WTC11 (cell line): ENCODE measurements around the gene OBSCN. TPM values are rescaled to one million over a fixed set of nuclear protein-coding genes. Genes with fewer than 3 reads are reported as not detected.
A peak's percentile ranks its signal among the peaks of the same experiment; 100 is the strongest.

ENCODE experiments used
- ATAC-seq: fragments of 200-7000 bp; cut with Tn5 transposase; 2 replicates; pipeline ENCODE4 v1.10.0; 2021; ENCODE audit warnings: mild to moderate bottlenecking, moderate library complexity
- CTCF ChIA-PET: fragments of 300-600 bp; sonication (Branson Sonifier 250); formaldehyde crosslinking; loops from one replicate; lab custom pipeline; 2021; ENCODE audit warnings: antibody characterized with exemption; lab: Charles Lee
- POLR2A ChIA-PET: fragments of 350-600 bp; sonication (Branson Sonifier 250); formaldehyde crosslinking; loops from one replicate; lab custom pipeline; 2021; ENCODE audit warnings: antibody characterized with exemption; lab: Charles Lee
- DNase-seq: peaks from one replicate; pipeline ENCODE4 v3.0.0; 2021; ENCODE audit warnings: low spot score
- H3K27ac Mint-ChIP-seq: 2 replicates; pipeline ENCODE4 v1.8.0; 2021; ENCODE audit warnings: mixed read lengths
- H3K27me3 Mint-ChIP-seq: 2 replicates; pipeline ENCODE4 v1.8.0; 2021; ENCODE audit warnings: low read depth, mild to moderate bottlenecking, moderate library complexity, mixed read lengths
- H3K36me3 Mint-ChIP-seq: 2 replicates; pipeline ENCODE4 v1.8.0; 2021; ENCODE audit warnings: mixed read lengths
- H3K4me1 Mint-ChIP-seq: 2 replicates; pipeline ENCODE4 v1.8.0; 2022; ENCODE audit warnings: mixed read lengths
- H3K4me3 Mint-ChIP-seq: 2 replicates; pipeline ENCODE4 v1.8.0; 2021; ENCODE audit warnings: mild to moderate bottlenecking, moderate library complexity, mixed read lengths
- H3K9me3 Mint-ChIP-seq: 2 replicates; pipeline ENCODE4 v1.8.0; 2021; ENCODE audit warnings: mixed read lengths
- CTCF ChIP-seq: fragments of 200-600 bp; IDR thresholded peaks from 2 replicates; pipeline ENCODE4 v1.8.0; 2022; ENCODE audit warnings: antibody characterized with exemption
- ESRRA ChIP-seq: sonication (generic); formaldehyde crosslinking; IDR thresholded peaks from 2 replicates; pipeline ENCODE4 v1.8.1; 2022; ENCODE audit warnings: mild to moderate bottlenecking, missing genetic modification reagents, borderline replicate concordance
- GRHL2 ChIP-seq: fragments of 250-450 bp; sonication (Bioruptor Pico); IDR thresholded peaks from 2 replicates; pipeline ENCODE4 v1.8.0; 2022; ENCODE audit warnings: mild to moderate bottlenecking, moderate library complexity; ENCODE audit not compliant: insufficient replicate concordance, severe bottlenecking
- HMGA2 ChIP-seq: fragments of 250-450 bp; sonication (Bioruptor Pico); IDR thresholded peaks from 2 replicates; pipeline ENCODE4 v1.4.0; 2021; ENCODE audit warnings: mild to moderate bottlenecking, moderate library complexity
- MXD4 ChIP-seq: fragments of 250-450 bp; sonication (Bioruptor Pico); IDR thresholded peaks from 2 replicates; pipeline ENCODE4 v1.8.0; 2021; ENCODE audit warnings: mild to moderate bottlenecking, moderate library complexity, borderline replicate concordance
- ZBTB21 ChIP-seq: sonication (generic); formaldehyde crosslinking; IDR thresholded peaks from 2 replicates; pipeline ENCODE4 v1.8.1; 2023; ENCODE audit warnings: mild to moderate bottlenecking, missing genetic modification reagents, borderline replicate concordance
- ZNF317 ChIP-seq: sonication (generic); formaldehyde crosslinking; IDR thresholded peaks from 2 replicates; pipeline ENCODE4 v1.8.1; 2023; ENCODE audit warnings: low read depth, mild to moderate bottlenecking, moderate library complexity, missing genetic modification reagents, borderline replicate concordance
- ZNF396 ChIP-seq: fragments of 250-450 bp; sonication (Bioruptor Pico); IDR thresholded peaks from 2 replicates; pipeline ENCODE4 v1.8.0; 2021; ENCODE audit warnings: mild to moderate bottlenecking, moderate library complexity, borderline replicate concordance
- total RNA-seq: library from RNA; stranded (reverse); gene quantifications from 3 replicates; pipeline ENCODE4 v1.2.3, GENCODE V29; 2021
- TF ChIP-seq, protein P1 (sequence below): sonication (generic); formaldehyde crosslinking; IDR thresholded peaks from 2 replicates; pipeline ENCODE4 v1.8.1; 2023; ENCODE audit warnings: mild to moderate bottlenecking, missing genetic modification reagents
- TF ChIP-seq, protein P2 (sequence below): fragments of 250-450 bp; sonication (Bioruptor Pico); IDR thresholded peaks from 2 replicates; pipeline ENCODE4 v2.1.2; 2022; ENCODE audit warnings: mild to moderate bottlenecking, moderate library complexity

Gene OBSCN
- total RNA-seq, 1 experiment from 2014 or later, result 38.8 TPM

DNA sequence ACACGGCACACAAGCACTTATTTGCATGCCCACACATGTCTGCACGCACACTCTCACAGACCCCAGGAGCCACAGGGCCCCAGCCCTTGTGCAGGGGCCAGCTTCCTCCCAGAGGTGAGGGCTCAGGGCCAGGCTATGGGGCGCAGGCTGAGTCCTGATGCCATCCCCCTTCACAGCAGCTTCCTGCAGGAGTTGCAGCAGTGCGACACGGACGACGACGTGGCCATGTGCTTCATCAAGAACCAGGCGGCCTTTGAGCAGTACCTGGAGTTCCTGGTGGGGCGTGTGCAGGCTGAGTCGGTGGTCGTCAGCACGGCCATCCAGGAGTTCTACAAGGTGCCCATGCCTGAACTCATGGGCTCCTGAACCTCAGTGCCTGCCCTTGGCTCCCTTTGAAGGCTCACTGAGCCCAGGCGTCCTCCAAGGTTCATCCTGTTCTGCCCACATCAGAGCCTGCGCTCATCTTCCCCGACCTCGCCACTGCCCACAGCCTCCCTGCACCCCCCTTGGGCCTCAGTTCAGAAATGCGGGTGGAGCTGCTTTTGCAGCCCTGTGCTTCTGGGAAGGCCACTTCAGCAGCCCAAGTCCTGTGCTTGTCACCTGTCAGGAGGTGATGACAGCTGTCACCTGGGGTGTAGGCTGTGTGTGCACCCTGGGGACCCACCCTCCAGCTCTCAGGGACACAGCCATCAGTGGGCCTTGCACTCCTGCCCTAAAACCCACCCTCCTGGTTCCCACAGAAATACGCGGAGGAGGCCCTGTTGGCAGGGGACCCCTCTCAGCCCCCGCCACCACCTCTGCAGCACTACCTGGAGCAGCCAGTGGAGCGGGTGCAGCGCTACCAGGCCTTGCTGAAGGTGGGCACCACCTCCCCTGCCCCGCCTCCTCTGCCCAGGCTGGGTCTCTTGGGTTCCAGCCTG, 132.2 kb downstream of the OBSCN start:
- Mint-ChIP-seq H3K4me3 (no peak overlapping the region), H3K36me3 (peaks cover 21% of the 10 kb centered on the region), H3K9me3 (peaks cover 12% of the 10 kb centered on the region), H3K27me3 (no peaks in the 10 kb centered on the region), H3K27ac (no peak overlapping the region), H3K4me1 (no peaks in the 10 kb centered on the region)
- no peak for TF ChIP-seq MXD4 (CRISPR knock-in tag)
- ChIA-PET CTCF (interaction anchor here (0.9 to 2.2 kb wide), 12 partner anchors 8 to 209 kb away, joined by 3 to 12 read pairs (median 4); no protein-coding TSS in a partner anchor), POLR2A (no interaction called here)
- ATAC-seq (no peak), DNase-seq (peak; percentile 8)

- ChIA-PET CTCF (interaction anchor here (0.7 to 2.2 kb wide), 12 partner anchors 9 to 210 kb away, joined by 3 to 12 read pairs (median 4); no protein-coding TSS in a partner anchor), POLR2A (no interaction called here)
- Mint-ChIP-seq H3K9me3 (peaks cover 12% of the 10 kb centered on the region), H3K36me3 (peaks cover 21% of the 10 kb centered on the region), H3K4me1 (no peaks in the 10 kb centered on the region), H3K27me3 (no peaks in the 10 kb centered on the region), H3K27ac (no peak overlapping the region), H3K4me3 (no peak overlapping the region)
- peak; percentile 85 for ATAC-seq
- DNase-seq, result peak; percentile 67
- peak; percentile 36; the same call in 1 of the 2 replicates for TF ChIP-seq CTCF
- TF ChIP-seq ZNF396 (CRISPR knock-in tag), result no peak
These were observed 133.0 kb downstream of the OBSCN start for GRCh38 chr1:228340686-228341449.

DNA sequence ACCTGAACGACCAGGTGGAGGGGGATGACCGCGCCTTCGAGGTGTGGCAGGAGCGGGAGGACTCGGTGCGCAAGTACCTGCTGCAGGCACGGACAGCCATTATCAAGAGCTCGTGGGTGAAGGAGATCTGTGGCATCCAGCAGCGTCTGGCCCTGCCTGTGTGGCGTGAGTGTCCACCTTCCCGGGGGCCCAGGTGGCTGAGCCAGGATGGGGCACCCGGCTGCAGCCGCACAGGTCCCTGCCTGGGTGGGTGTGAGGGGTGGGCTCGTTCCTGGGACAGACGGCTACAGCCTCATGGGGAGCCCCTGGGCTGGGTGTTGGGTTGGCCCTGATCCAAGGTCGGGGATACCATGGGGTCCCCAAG, 133.6 kb downstream of the OBSCN start:
- DNase-seq (no peak), ATAC-seq (no peak)
- Mint-ChIP-seq H3K27me3 (no peaks in the 10 kb centered on the region), H3K9me3 (peaks cover 12% of the 10 kb centered on the region), H3K36me3 (peaks cover 21% of the 10 kb centered on the region), H3K4me1 (no peaks in the 10 kb centered on the region), H3K4me3 (no peak overlapping the region), H3K27ac (no peak overlapping the region)
- ChIA-PET CTCF (interaction anchor here (0.7 to 2.2 kb wide), 6 partner anchors 12 to 167 kb away, joined by 3 to 12 read pairs (median 5); no protein-coding TSS in a partner anchor), POLR2A (no interaction called here)
- no peak for TF ChIP-seq ZBTB21 (CRISPR knock-in tag)
- TF ChIP-seq, protein P1, sequence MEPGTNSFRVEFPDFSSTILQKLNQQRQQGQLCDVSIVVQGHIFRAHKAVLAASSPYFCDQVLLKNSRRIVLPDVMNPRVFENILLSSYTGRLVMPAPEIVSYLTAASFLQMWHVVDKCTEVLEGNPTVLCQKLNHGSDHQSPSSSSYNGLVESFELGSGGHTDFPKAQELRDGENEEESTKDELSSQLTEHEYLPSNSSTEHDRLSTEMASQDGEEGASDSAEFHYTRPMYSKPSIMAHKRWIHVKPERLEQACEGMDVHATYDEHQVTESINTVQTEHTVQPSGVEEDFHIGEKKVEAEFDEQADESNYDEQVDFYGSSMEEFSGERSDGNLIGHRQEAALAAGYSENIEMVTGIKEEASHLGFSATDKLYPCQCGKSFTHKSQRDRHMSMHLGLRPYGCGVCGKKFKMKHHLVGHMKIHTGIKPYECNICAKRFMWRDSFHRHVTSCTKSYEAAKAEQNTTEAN (CRISPR knock-in tag), result no peak
- TF ChIP-seq, protein P2, sequence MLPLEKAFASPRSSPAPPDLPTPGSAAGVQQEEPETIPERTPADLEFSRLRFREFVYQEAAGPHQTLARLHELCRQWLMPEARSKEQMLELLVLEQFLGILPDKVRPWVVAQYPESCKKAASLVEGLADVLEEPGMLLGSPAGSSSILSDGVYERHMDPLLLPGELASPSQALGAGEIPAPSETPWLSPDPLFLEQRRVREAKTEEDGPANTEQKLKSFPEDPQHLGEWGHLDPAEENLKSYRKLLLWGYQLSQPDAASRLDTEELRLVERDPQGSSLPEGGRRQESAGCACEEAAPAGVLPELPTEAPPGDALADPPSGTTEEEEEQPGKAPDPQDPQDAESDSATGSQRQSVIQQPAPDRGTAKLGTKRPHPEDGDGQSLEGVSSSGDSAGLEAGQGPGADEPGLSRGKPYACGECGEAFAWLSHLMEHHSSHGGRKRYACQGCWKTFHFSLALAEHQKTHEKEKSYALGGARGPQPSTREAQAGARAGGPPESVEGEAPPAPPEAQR (CRISPR knock-in tag), result no peak
- TF ChIP-seq HMGA2 (CRISPR knock-in tag), result no peak
- no peak for TF ChIP-seq ZNF317 (CRISPR knock-in tag)
- no peak for TF ChIP-seq GRHL2 (CRISPR knock-in tag)
- no peak for TF ChIP-seq ESRRA (CRISPR knock-in tag)
